Stimulated activated CD4-positive, alpha-beta T cell treated with anti-CD3 and anti-CD28 coated beads, Interleukin-15, amount 100 ng/mL, for 1 hour (primary cell): ENCODE measurements around the gene EBNA1BP2.
"Not testable (repeated sequence)": the region's sequence is repeated elsewhere in the genome, so short reads cannot be mapped to it uniquely, and the experiment has no call there.

Source experiments
- DNase-seq, 2 donors: peaks; one replicate each; pipeline ENCODE4 v3.0.0-alpha.2; 2020; ENCODE audit warnings: low read depth in 1 of 2, low spot score in 1 of 2

Gene EBNA1BP2

DNA sequence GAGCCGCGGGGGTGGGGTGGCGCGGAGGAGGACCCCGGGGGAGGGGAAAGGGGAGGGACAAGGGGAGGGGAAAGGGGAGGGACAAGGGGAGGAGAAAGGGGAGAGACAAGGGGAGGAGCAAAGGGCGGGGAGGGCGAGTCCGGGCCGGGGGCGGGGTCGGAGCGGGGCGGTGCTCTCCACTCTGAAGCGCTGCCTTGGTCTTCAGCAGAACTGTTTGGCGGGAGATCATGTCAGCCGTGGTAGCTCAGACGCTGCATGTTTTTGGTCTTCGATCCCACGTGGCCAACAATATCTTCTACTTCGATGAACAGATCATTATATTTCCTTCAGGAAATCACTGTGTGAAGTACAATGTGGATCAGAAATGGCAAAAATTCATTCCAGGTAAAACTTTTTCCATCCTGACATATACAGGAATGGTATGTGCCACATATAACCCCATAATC, 460 bp upstream of the EBNA1BP2 start:
- DNase-seq: peak; percentile 77

DNA sequence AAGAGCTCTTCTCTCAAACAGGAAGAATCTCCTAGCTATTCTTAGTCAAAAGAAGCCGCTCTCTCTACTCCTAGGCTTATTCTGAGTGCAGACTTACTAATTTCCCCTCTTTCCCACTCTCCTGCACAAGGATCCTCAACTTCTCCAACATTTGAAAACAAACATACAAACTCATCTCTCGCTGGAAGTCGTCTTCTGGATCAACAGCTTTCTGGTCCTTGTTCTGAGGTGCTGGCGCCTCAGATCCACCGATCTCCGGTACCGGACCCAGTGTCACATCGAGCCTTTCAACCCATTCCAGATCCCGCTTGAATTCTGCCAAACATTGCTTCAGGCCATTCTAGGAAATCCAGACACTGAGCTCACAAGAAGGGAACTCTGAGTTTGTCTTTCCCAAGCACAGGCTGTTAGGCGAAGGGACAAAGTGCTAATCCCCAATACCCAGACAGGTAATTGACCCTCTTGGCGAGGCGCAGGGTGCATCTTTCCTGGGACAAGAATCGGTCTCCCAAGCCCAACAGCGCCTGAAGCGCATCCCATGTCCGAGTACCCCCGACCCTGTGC, 696 bp downstream of the EBNA1BP2 start:
- DNase-seq: no peak

DNA sequence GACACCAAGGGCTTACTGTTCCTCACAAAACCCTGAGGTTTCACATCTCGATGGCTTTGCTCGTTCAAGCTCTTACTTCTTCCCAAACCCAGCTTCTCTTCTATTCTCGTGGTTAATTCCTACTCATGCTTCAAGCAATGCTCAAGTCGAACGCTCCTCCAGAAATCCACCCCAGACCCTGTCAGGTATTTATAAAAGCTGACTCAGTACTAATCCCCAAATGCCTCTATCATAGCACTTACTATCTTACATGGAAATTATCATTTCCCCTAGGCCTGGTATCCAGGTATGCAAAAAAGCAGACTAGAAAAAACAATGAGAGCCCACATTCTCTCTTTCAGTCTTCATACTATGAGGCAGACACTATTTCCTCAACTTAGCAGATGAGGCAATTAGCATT, 6.3 kb downstream of the EBNA1BP2 start:
- DNase-seq: no peak

DNA sequence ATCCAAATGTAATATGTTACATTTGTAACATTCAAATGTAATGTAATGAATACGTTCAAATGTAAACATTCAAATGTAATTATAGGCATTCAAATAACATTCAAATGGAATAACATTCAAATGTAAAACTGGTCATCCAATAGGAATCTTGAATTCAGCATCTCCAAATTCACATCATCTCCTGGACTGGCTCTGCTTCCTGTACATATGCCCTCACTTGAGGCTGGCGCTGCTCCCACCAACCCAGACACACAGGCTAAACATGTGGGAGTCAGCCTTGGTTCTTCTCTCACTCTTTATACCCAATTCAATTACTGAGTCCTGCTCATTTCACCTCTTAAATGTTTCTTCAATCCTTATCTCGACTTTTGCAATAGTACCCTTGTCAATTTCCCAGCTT, 6.9 kb downstream of the EBNA1BP2 start:
- no peak for DNase-seq

DNA sequence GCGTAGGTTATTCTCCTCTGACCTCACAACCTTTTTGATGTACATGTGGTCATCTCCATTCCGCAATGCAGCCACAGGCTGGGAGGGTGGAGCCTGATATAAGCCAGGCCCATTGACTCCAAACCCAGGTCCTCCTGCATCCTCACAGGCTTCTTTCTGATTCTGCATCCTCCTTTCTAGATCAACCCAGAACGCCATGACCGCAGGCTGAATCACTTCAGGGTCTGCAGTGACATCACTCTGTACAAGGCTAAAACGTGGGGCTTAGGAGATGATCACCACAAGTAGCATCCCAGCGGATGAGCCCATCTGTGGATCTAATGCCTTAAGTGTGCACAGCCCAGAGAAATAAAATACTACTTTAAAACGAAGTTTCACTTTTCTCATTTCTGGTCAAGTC, 16.1 kb downstream of the EBNA1BP2 start:
- DNase-seq: no peak

DNA sequence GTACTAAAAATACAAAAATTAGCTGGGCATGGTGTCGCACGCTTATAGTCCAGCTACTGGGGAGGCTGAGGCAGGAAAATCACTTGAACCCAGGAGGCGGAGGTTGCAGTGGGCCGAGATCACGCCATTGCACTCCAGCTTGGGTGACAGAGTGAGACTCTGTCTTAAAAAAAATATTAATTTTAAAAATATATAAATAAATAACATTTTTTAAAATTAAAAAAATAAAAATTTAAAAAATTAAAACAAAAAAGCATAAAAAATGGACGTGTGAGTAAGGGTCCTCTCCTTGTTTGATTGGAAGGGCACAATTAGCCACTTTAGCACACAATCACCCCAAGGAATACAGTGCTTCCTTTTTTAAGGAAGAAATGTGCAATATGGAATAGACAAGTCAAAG, 18.6 kb downstream of the EBNA1BP2 start:
- no peak for DNase-seq

DNA sequence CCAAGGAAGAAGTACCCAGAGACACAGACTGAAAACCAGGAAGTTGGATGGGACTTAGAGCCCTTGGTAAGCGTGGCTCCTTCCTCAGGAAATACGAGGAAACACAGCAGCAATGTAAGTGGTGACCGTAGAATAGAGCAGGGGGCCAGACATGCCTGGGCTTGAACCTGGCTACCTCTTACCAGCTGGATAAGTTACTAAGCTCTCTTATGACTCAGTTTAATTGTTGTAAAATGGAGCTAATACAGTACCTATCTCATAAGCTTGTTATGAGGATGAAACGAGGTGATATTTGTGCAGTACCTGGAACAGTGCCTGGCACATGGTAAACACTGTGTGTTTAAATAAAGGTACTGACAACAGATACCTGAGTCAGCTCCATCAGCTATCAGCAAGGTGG, 19.2 kb downstream of the EBNA1BP2 start:
- no peak for DNase-seq

DNA sequence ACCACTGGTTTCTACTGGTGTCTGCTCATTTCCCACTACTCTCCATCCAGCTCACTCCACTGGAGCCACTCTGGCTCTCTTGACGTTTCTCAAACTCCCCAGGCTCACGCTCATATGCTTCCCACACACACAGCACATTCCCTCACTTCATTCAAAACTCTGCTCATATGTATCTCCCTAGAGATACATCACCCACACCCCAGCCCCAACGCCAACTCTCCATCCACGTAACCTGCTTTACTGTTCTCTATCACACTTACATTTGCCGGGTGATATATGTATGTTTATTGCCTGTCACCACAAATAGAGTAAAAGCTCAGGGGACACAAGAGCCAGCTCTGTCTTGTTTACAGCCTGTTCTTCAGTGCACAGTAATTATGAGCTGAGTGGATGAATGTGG, 22.2 kb downstream of the EBNA1BP2 start:
- no peak for DNase-seq

DNA sequence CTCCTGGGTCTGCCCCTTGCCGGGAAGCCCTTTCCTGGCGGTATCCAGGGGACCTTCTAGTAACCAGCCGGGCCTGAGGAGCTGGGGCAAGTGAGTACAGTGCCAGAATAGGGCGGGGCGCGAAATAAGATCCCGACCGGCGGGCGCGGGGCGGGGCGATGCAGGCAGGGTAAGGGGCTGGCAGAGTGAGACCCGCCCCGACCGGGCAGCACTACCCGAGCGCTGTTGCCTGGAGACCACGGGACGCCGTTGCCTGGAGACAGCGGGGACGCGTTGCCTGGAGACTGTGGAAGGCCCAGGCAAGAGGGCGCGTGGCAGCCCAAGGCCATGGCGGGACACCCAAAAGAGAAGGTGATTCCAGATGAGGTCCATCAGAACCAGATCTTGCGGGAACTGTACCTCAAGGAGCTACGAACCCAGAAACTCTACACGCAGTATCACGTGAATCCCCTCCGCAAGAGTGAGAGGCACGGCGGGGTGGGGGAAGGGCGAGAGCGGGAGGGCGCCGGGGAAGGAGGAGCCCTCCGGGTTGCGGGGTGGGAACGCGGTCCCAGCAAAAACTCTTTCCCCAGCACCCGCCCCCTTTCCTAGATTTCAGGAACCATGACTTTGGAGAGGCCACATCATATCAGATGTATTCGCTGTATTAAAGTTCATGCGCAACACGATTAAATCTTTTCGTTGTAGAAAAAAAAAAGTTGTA, 24.3 kb downstream of the EBNA1BP2 start:
- peak in 1 of 2 donors; percentile 10 for DNase-seq

DNA sequence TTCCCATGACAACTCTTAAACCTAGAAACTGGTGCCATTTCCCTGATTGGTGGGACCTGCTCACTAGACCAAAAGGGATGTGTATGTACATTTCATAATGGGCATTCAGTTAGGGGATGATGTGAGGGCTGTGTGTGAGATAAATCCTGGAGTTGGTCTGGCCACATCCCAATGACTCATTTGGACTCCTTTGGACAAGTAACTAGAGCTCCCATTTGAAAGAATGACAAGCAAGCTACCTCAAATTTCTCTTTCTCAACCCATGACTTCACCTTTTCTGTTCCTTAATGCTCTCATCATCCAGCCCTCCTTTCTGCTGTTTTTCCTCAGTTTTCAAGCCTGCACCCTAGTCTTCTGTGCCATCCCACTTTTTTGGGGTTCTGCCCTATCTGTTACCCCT, 27.9 kb downstream of the EBNA1BP2 start:
- no peak for DNase-seq

DNA sequence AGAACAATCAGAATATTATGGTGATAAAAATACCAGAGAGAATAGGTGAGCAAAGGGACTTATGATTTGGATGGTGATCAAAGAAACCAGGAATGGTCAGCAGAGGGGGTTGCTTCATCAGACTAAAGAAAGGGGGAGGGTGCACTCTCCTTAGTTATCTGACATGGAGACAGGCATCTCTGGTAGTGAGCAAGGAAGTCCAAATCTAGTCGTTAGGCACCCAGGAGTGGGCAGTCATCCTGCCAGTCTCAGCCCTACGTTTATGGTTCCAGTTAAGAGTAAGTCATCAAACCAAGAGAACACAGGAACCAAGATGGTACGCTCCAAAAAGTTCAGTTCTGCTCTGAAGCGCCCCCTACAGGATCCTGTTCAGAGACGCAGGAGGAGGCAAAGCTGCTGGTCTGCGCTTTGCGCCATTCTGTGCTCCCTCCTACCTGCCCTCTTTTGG, 28.6 kb downstream of the EBNA1BP2 start:
- no peak for DNase-seq

DNA sequence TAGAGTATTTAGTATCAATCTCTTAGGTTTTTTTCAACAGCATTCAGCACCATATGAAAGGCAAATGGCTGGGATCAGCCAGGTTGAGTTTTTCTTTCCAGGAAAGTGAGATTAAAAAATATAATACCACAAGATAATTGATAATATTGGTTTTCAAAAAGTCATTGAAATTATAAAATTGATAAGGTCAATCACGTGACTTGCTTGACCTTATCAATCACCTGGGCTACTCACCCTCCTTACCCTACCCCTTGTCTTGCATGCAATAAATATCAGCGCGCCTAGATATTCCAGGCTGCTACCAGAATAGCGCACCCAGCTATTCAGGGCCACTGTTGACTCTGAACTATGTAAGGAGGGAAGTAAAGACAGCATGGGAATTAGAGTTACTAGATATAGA, 31.5 kb downstream of the EBNA1BP2 start:
- no peak for DNase-seq

DNA sequence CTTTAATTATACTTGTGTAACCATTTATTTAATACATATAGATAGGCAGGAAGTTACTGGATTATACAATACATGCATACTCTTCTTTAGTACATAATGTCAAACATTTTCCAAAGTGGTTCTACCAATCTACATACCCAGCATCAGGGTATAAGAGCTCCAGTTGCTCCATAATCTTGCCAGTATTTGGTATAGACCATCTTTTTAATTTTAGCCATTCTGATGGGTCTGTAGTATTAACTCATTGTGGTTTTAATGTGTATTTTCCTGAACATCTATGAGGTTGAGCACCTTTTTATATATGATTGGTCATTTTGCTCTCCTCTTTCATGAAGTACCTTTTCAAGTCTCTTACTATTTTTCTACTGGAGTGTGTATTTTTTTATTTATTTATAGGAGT, 32.1 kb downstream of the EBNA1BP2 start:
- DNase-seq: no peak

DNA sequence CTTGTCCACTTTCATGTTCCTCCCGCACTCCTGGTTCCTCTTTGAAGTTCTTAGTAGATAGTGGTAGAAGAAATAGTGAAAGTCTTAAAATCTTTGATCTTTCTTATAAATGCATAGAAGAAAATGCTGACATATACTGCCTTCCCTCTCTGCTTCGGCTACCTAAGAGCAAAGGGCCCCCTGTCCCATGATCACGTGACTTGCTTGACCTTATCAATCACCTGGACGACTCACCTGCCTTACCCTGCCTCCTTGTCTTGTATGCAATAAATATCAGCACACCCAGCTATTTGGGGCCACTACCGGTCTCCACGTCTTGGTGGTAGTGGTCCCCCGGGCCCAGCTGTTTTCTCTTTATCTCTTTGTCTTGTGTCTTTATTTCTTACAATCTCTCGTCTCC, 32.8 kb downstream of the EBNA1BP2 start:
- not testable (repeated sequence) for DNase-seq

DNA sequence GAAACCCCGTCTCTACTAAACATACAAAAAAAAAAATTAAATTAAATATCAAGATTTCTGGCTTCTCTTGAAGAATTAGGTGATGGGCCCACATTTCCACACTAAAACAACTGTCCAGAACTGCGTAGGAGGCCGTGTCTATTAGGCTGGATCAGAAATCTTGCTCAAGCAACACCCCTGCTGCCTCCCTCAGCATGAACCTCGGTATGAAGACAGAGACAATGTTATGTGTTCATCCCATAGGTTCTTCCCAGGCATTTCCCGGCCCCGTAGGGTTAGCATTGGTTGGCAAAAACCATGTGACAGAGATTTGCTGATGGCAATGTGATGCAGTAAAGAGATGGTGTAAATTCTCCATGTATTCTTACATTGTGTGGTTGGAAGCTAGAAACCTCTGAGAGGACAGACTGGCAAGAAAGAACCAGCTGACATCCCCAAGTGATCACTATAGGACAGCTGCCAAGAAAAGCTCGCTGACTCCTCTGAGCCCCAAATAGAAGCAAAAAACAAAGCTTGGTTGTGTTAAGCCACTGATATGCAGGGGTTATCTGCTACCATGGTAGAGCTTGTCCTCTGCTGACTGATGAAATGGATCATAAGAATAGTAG, 34.5 kb downstream of the EBNA1BP2 start:
- no peak for DNase-seq

DNA sequence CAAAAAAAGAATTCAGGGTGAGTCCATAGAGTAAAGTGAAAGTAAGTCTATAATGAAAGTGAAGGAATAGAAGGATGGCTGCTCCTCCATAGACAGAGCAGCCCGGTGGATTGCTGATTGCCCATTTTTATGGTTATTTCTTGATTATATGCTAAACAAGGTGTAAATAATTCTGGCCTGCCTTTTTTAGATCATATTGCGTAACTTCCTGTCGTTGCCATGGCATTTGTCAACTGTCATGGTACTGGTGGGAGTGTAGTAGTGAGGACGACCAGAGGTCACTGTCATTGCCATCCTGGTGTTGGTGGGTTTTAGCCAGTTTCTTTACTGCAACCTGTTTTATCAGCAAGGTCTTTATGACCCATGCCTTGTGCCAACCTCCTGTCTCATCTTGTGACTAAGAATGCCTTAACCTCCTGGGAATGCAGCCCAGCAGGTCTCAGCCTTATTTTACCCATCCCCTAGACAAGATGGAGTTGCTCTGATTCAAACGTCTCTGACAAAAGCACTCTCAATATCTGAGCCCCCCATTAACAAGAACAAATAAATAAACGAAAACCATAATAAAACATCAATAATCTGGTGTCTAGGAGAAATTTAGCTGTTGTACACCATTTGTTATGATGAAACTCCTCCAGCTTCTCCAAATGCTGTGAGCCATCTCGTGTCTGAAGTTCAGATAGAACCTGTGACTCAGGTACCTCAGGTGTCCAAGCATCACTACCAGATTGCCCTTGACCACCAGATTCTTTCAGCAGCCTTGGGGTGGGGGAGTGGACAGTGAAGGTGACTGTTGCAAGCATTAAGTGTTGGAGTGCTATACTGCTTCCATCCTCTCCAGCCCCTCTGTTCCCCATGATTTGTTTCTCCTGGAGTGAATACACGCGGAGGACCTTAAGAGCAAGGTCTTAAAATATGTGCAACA, 36.0 kb downstream of the EBNA1BP2 start:
- no peak for DNase-seq

DNA sequence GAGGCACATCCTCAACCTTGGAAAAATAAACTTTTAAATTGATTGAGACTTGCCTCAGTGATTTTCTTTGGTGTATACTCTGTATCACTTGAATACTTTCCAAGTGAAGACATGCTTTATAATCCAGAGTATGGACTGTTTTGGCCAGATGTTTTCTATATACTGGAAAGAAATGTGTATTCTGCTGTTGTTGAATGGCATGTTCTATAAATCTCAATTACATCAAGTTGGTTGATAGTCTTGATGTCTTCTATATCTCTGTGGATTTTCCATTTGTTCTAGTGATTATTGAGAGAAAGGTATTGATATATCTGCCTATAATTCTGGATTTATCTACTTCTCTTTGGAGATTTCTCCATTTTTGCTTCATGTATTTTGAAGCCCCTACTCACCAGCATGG, 37.5 kb downstream of the EBNA1BP2 start:
- no peak for DNase-seq

DNA sequence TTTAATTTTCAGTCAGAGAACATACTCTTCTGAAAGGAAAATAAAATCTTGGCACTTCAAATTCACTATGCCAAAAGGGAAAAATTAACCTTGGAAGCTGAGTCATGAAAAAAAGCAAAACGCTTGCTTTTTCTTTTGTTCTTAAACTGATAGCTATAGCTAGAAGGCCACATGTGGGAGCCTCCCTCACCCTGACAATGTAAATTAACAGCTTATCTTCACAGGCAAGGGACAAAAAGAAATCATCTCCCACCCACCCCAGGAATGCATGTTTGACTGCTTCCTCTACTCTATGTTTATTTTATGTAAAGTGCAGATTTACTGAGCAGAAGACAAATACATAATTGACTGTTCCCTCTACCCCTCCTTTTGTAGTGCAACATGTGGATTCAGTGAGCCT, 38.0 kb downstream of the EBNA1BP2 start:
- no peak for DNase-seq

DNA sequence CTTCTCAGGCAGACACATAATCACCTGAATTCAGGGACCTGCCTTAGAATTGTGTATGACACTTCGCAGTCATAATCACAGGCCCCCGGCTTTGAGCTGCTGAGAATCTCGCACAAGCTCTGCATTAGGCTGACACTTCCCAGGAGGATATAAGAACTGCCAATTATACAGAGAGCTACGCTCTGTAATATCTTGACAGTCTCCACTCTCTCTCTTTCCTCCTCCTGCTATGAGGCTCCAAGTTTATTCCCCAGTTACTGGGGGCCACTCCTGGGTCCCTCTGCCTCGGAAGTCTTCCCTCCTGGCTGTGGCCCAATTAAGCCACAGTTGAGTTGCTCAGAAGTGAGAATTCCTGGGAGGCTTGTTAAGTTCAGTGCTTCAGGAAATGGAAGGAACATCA, 42.7 kb downstream of the EBNA1BP2 start:
- DNase-seq: no peak

DNA sequence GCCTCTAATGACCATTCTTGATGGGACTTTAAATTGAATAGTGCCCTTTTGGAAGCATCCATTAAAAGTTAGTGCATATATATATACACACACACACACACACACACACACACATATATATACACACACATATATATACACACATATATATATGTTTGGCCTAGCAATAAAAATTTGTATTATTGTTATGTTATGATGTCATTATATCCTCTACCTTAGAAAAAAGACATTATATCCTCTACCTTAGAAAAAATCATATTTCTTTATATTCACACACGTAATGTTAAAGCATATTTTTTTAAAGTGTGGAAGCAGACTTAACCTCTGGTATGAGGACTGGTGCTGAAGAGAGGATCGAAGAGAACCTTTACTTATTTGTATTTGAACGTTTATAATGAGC, 43.3 kb downstream of the EBNA1BP2 start:
- no peak for DNase-seq

DNA sequence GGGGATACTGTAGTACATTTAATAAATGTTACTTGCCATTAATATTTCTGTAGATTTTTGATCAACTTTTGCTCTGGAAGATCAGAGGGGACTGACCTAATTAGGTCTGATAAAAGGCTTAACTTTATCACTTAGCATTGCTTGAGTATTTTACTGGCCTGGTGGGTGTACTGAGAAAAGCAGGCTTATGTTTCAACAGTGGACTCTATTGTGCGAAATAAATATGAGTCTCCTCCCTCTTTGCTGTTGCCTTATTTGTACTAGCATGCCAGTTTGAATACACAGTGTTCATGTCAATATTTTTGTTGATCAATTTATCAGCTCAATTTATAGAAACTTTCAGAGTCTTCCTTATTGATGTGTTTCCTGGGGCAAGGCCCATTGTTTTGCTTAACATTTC, 49.1 kb downstream of the EBNA1BP2 start:
- no peak for DNase-seq
